Right ventricle myocardium inferior (tissue), 1 donor: Measurements from ENCODE around the gene ADGRG7. TPM values are rescaled to one million over a fixed set of nuclear protein-coding genes. Genes with fewer than 3 reads are reported as not detected.
A peak's percentile ranks its signal among the peaks of the same experiment; 100 is the strongest.

Source experiments
- ATAC-seq: fragments of 200-7000 bp; cut with Tn5 transposase; one replicate; pipeline ENCODE4 v1.9.1; 2020; ENCODE audit warnings: mild to moderate bottlenecking, moderate library complexity
- DNase-seq: peaks from one replicate; pipeline ENCODE4 v3.0.0; 2021; ENCODE audit errors: missing footprints
- intact Hi-C: fragments of 100-400 bp; cut with DNase I; formaldehyde crosslinking; loops from one replicate; pipeline ENCODE4 v1.11.0; 2022
- total RNA-seq: library from RNA; stranded (reverse); fragmentation: NEBNext Ultra II Directional; extraction: Animal tissue kit (Norgen Biotek cat#: 25700); gene quantifications from one replicate; pipeline ENCODE4 v1.2.1, GENCODE V29; 2021
- donor health status: DM: no; HTN: yes; CAD: no; lungs with severe emphysema.

Gene ADGRG7
- total RNA-seq, 1 donor from 2014 or later, result not detected

- peak; percentile 71 for ATAC-seq
- intact Hi-C loops, result no loop called here
- peak; percentile 67 for DNase-seq
Measured at GRCh38 chr3:100682056-100682853, 72.9 kb downstream of the ADGRG7 start.

- ATAC-seq, result peak; percentile 31
- no peak for DNase-seq
- intact Hi-C loops, result no loop called here
Measured at GRCh38 chr3:100682854-100683760, 73.7 kb downstream of the ADGRG7 start.

- no peak for DNase-seq
- ATAC-seq, result no peak
- intact Hi-C loops, result no loop called here
Measured at GRCh38 chr3:100693225-100693624, 83.8 kb downstream of the ADGRG7 start.

- no peak for DNase-seq
- no peak for ATAC-seq
- intact Hi-C loops, result no loop called here
Measured at GRCh38 chr3:100695696-100696095, 86.3 kb downstream of the ADGRG7 start.

GRCh38 chr3:100696161-100696560 lies 86.8 kb downstream of the ADGRG7 start:
- no peak for DNase-seq
- ATAC-seq, result no peak
- intact Hi-C loops, result no loop called here

- DNase-seq (no peak), ATAC-seq (no peak)
- intact Hi-C loops, result no loop called here
Measured at GRCh38 chr3:100697172-100697571, 87.8 kb downstream of the ADGRG7 start.

- DNase-seq, result no peak
- intact Hi-C loops, result no loop called here
- ATAC-seq, result peak; percentile 23
Measured at GRCh38 chr3:100697723-100698285, 88.4 kb downstream of the ADGRG7 start.

GRCh38 chr3:100698736-100699135 lies 89.3 kb downstream of the ADGRG7 start:
- intact Hi-C loops, result no loop called here
- DNase-seq (no peak), ATAC-seq (no peak)

- ATAC-seq, result no peak
- intact Hi-C loops, result no loop called here
Measured at GRCh38 chr3:100700708-100701107, 91.3 kb downstream of the ADGRG7 start.

GRCh38 chr3:100702082-100702979 lies 92.9 kb downstream of the ADGRG7 start:
- DNase-seq (no peak), ATAC-seq (no peak)
- intact Hi-C loops, result no loop called here

More at GRCh38 chr3:100700708-100701107, 91.3 kb downstream of the ADGRG7 start:
- DNase-seq, result no peak

GRCh38 chr3:100702980-100703345 lies 93.6 kb downstream of the ADGRG7 start:
- ATAC-seq (no peak), DNase-seq (no peak)
- intact Hi-C loops, result no loop called here

GRCh38 chr3:100703865-100704264 lies 94.5 kb downstream of the ADGRG7 start:
- ATAC-seq, result no peak
- no peak for DNase-seq
- intact Hi-C loops, result no loop called here

GRCh38 chr3:100706365-100706764 lies 97.0 kb downstream of the ADGRG7 start:
- no peak for DNase-seq
- intact Hi-C loops, result no loop called here
- no peak for ATAC-seq

- ATAC-seq, result no peak
- DNase-seq, result no peak
- intact Hi-C loops, result no loop called here
Measured at GRCh38 chr3:100708644-100708988, 99.2 kb downstream of the ADGRG7 start.

GRCh38 chr3:100708989-100709841 lies 99.8 kb downstream of the ADGRG7 start, which contains the start of gene TFG:
Gene TFG, plus strand, starts transcription at chr3:100709494. Its CDS starts 4,192 bp downstream, at chr3:100713686.
- intact Hi-C loops, result no loop called here
- ATAC-seq, result peak; percentile 99
- DNase-seq, result peak; percentile 99

- peak; percentile 8 for ATAC-seq
- intact Hi-C loops, result loop anchor here (5.0 kb wide), 1 partner anchor 308 kb away; the partner anchor contains the start of genes LNP1 and TOMM70
- peak; percentile 67 for DNase-seq
Measured at GRCh38 chr3:100709842-100710260, 100.5 kb downstream of the ADGRG7 start.

GRCh38 chr3:100710261-100710968 lies 101.0 kb downstream of the ADGRG7 start:
- ATAC-seq, result no peak
- no peak for DNase-seq

More at GRCh38 chr3:100710261-100710968, 101.0 kb downstream of the ADGRG7 start:
- intact Hi-C loops, result loop anchor here (5.0 kb wide), 1 partner anchor 308 kb away; the partner anchor contains the start of genes LNP1 and TOMM70
